K562 (cell line): ENCODE data around the gene FCRL4.

Experiments
- ARID3A ChIP-seq: IDR thresholded peaks from 2 replicates; pipeline ENCODE4 v1.6.1; 2012; ENCODE audit warnings: low read depth, low read length, improper control_type of control experiment, borderline replicate concordance
- BMI1 ChIP-seq: fragments of 150-350 bp; IDR thresholded peaks from 2 replicates; pipeline ENCODE4 v1.6.1; 2014; ENCODE audit warnings: low read length
- BRD9 ChIP-seq: fragments of 450-650 bp; IDR thresholded peaks from 2 replicates; pipeline ENCODE4 v1.6.1; 2018; ENCODE audit warnings: low read depth; ENCODE audit not compliant: partially characterized antibody
- CBX2 ChIP-seq: fragments of 200-600 bp; sonication (generic); IDR thresholded peaks from one replicate; pipeline ENCODE4 v1.6.1; 2012; ENCODE audit warnings: mild to moderate bottlenecking, low read length, inconsistent platforms; ENCODE audit not compliant: insufficient read depth, poor library complexity, severe bottlenecking
- CTCF ChIP-seq, 3 experiments: IDR thresholded peaks in 2 of 3; conservative IDR thresholded peaks in 1 of 3; 2 replicates each; pipeline ENCODE4 v1.5.1; 2011 to 2012; ENCODE audit warnings: low read length in 3 of 3, mild to moderate bottlenecking in 3 of 3, control low read depth in 2 of 3, improper control_type of control experiment in 1 of 3, inconsistent platforms in 1 of 3, low read depth in 1 of 3, mixed read lengths in 1 of 3, moderate library complexity in 1 of 3; ENCODE audit not compliant: insufficient read depth in 2 of 3
- HNRNPL ChIP-seq: fragments of 200-400 bp; formaldehyde crosslinking; IDR thresholded peaks from 2 replicates; pipeline ENCODE4 v1.6.1; 2017; ENCODE audit warnings: low read depth, mild to moderate bottlenecking, low read length
- NFXL1 ChIP-seq: fragments of 450-650 bp; formaldehyde crosslinking; IDR thresholded peaks from 2 replicates; pipeline ENCODE4 v1.4.0; 2021; ENCODE audit warnings: mild to moderate bottlenecking
- PHTF2 ChIP-seq: fragments of 250-450 bp; sonication (Bioruptor Pico); IDR thresholded peaks from 2 replicates; pipeline ENCODE4 v1.5.0; 2021; ENCODE audit warnings: mild to moderate bottlenecking
- POLR2A ChIP-seq: fragments of 450-650 bp; conservative IDR thresholded peaks from 2 replicates; pipeline ENCODE4 v1.6.1; 2016
- POLR2AphosphoS2 ChIP-seq: IDR thresholded peaks from 2 replicates; pipeline ENCODE4 v1.6.1; 2012; ENCODE audit warnings: low read length, improper control_type of control experiment
- SMAD1 ChIP-seq: fragments of 150-350 bp; IDR thresholded peaks from 2 replicates; pipeline ENCODE4 v1.6.1; 2014; ENCODE audit warnings: low read length, low read depth; ENCODE audit not compliant: partially characterized antibody
- ZBTB26 ChIP-seq: fragments of 450-650 bp; formaldehyde crosslinking; IDR thresholded peaks from 2 replicates; pipeline ENCODE4 v1.4.0; 2022; ENCODE audit warnings: missing genetic modification characterization
- ZFPM2 ChIP-seq: fragments of 250-450 bp; sonication (Bioruptor Pico); IDR thresholded peaks from 2 replicates; pipeline ENCODE4 v1.5.1; 2022; ENCODE audit warnings: mild to moderate bottlenecking

- TF ChIP-seq CBX2 = no peak
- no peak for TF ChIP-seq ARID3A
- no peak for TF ChIP-seq BRD9
- no peak for TF ChIP-seq BMI1
- no peak for TF ChIP-seq POLR2A
- no peak for TF ChIP-seq ZBTB26 (CRISPR knock-in tag)
- no peak for TF ChIP-seq NFXL1 (CRISPR knock-in tag)
- no peak for TF ChIP-seq ZFPM2 (CRISPR knock-in tag)
- TF ChIP-seq PHTF2 = no peak
- no peak for TF ChIP-seq CTCF (IDR thresholded peaks at IDR 0.05 in 2 of 3, conservative IDR thresholded peaks at IDR 0.05 in 1 of 3; ENCODE audit: insufficient read depth in 2 of 3, low read depth in 1 of 3, low read length in 3 of 3)
- no peak for TF ChIP-seq POLR2AphosphoS2
- TF ChIP-seq SMAD1 = no peak
- no peak for TF ChIP-seq HNRNPL
Observed at GRCh38 chr1:157523774-157524493, 74.0 kb downstream of the FCRL4 start.
